IMR-90 (cell line): ENCODE measurements around the gene LARGE2. TPM values are rescaled to one million over a fixed set of nuclear protein-coding genes. Genes with fewer than 3 reads are reported as not detected.

Source experiments
- ATAC-seq: fragments of 200-7000 bp; cut with Tn5 transposase; 2 replicates; pipeline ENCODE4 v1.9.1; 2020; ENCODE audit warnings: low read depth, mild to moderate bottlenecking, moderate library complexity
- BruUV-seq: library from RNA; stranded (reverse); fragments of 400-500 nt; replicated peaks from 2 replicates; lab custom pipeline; 2021; lab: Mats Ljungman, UMichigan
- CTCF ChIA-PET: fragments of 300-600 bp; formaldehyde crosslinking; extraction: SDS; loops from one replicate; lab custom pipeline; 2021; ENCODE audit warnings: antibody characterized with exemption; lab: Yijun Ruan, JAX
- POLR2A ChIA-PET: fragments of 300-600 bp; sonication (Branson Sonifier 250); formaldehyde crosslinking; loops from one replicate; lab custom pipeline; 2022; ENCODE audit warnings: antibody characterized with exemption; ENCODE audit not compliant: unreplicated experiment; lab: Charles Lee
- DNase-seq: peaks from one replicate; pipeline ENCODE4 v3.0.0; 2013
- H2AFZ ChIP-seq: replicated peaks from 2 replicates; pipeline ENCODE3; 2013; ENCODE audit warnings: low read length, mild to moderate bottlenecking; ENCODE audit not compliant: poor library complexity
- H2AK5ac ChIP-seq: 2 replicates; pipeline ENCODE4 v1.6.1; 2013; ENCODE audit warnings: low read depth, low read length, inconsistent platforms
- H2AK9ac ChIP-seq: replicated peaks from 2 replicates; pipeline ENCODE3; 2013; ENCODE audit warnings: mild to moderate bottlenecking, low read depth, low read length, moderate library complexity; ENCODE audit not compliant: poor library complexity
- H2BK120ac ChIP-seq: 2 replicates; pipeline ENCODE4 v1.6.1; 2013; ENCODE audit warnings: low read depth, low read length, inconsistent platforms
- H2BK15ac ChIP-seq: 3 replicates; pipeline ENCODE4 v1.6.1; 2013; ENCODE audit warnings: low read depth, low read length, inconsistent platforms
- H2BK20ac ChIP-seq: 2 replicates; pipeline ENCODE4 v1.6.1; 2013; ENCODE audit warnings: low read depth, mild to moderate bottlenecking, inconsistent platforms, low read length, moderate library complexity
- H2BK5ac ChIP-seq: 2 replicates; pipeline ENCODE4 v1.6.1; 2013; ENCODE audit warnings: mild to moderate bottlenecking, low read depth, low read length, inconsistent platforms; ENCODE audit not compliant: poor library complexity, severe bottlenecking
- H3K14ac ChIP-seq: replicated peaks from 2 replicates; pipeline ENCODE4 v1.6.1; 2013; ENCODE audit warnings: low read depth, low read length, inconsistent platforms
- H3K18ac ChIP-seq: 2 replicates; pipeline ENCODE4 v1.6.1; 2013; ENCODE audit warnings: low read depth, low read length, control low read depth
- H3K23ac ChIP-seq: 2 replicates; pipeline ENCODE4 v1.6.1; 2013; ENCODE audit warnings: low read depth, low read length, inconsistent platforms
- H3K27ac ChIP-seq: 2 replicates; pipeline ENCODE4 v1.5.1; 2013; ENCODE audit warnings: mild to moderate bottlenecking, control low read depth, low read length; ENCODE audit not compliant: insufficient read depth
- H3K27me3 ChIP-seq: 2 replicates; pipeline ENCODE4 v1.6.1; 2013; ENCODE audit warnings: low read length; ENCODE audit not compliant: control insufficient read depth, insufficient read depth
- H3K36me3 ChIP-seq: 2 replicates; pipeline ENCODE4 v1.6.1; 2013; ENCODE audit warnings: low read length, mixed read lengths; ENCODE audit not compliant: control insufficient read depth, insufficient read depth
- H3K4ac ChIP-seq: 2 replicates; pipeline ENCODE4 v1.6.1; 2013; ENCODE audit warnings: low read depth, low read length, inconsistent platforms
- H3K4me1 ChIP-seq: 2 replicates; pipeline ENCODE4 v1.6.1; 2013; ENCODE audit warnings: low read length, mixed read lengths; ENCODE audit not compliant: control insufficient read depth, insufficient read depth
- H3K4me2 ChIP-seq: 2 replicates; pipeline ENCODE4 v1.6.1; 2013; ENCODE audit warnings: low read depth, mild to moderate bottlenecking, control low read depth, low read length, moderate library complexity
- H3K4me3 ChIP-seq: 2 replicates; pipeline ENCODE4 v1.5.1; 2013; ENCODE audit warnings: low read depth, mild to moderate bottlenecking, control low read depth, low read length, moderate library complexity; ENCODE audit not compliant: insufficient read depth
- H3K56ac ChIP-seq: 2 replicates; pipeline ENCODE4 v1.6.1; 2013; ENCODE audit warnings: low read length, inconsistent platforms; ENCODE audit not compliant: insufficient read depth; ENCODE audit errors: extremely low read depth
- H3K79me1 ChIP-seq, 2 experiments: 2 replicates each; pipeline ENCODE4 v1.6.1; 2013; ENCODE audit warnings: low read length in 2 of 2, inconsistent platforms in 1 of 2, low read depth in 1 of 2
- H3K9ac ChIP-seq: 2 replicates; pipeline ENCODE4 v1.6.1; 2013; ENCODE audit warnings: low read depth, low read length, control low read depth
- H3K9me1 ChIP-seq: 2 replicates; pipeline ENCODE4 v1.6.1; 2013; ENCODE audit warnings: low read length, inconsistent platforms; ENCODE audit not compliant: insufficient read depth
- H3K9me3 ChIP-seq: 2 replicates; pipeline ENCODE4 v1.6.1; 2013; ENCODE audit warnings: low read length; ENCODE audit not compliant: control insufficient read depth, insufficient read depth
- H4K20me1 ChIP-seq: 2 replicates; pipeline ENCODE4 v1.6.1; 2013; ENCODE audit warnings: low read length, inconsistent platforms; ENCODE audit not compliant: insufficient read depth
- H4K5ac ChIP-seq: 2 replicates; pipeline ENCODE4 v1.6.1; 2013; ENCODE audit warnings: mild to moderate bottlenecking, low read depth, low read length, control low read depth
- H4K8ac ChIP-seq, 2 experiments: 2 replicates each; pipeline ENCODE4 v1.6.1; 2013; ENCODE audit warnings: low read depth in 2 of 2, low read length in 2 of 2, control low read depth in 1 of 2, inconsistent platforms in 1 of 2
- H4K91ac ChIP-seq: 2 replicates; pipeline ENCODE4 v1.6.1; 2013; ENCODE audit warnings: low read depth, low read length, inconsistent platforms; ENCODE audit not compliant: insufficient read depth
- FOS ChIP-seq: fragments of 150-350 bp; IDR thresholded peaks from 2 replicates; pipeline ENCODE4 v1.6.1; 2016; ENCODE audit warnings: low read depth, low read length
- MAZ ChIP-seq: IDR thresholded peaks from 2 replicates; pipeline ENCODE4 v1.6.1; 2012; ENCODE audit warnings: low read depth, mild to moderate bottlenecking, low read length, improper control_type of control experiment, moderate library complexity, borderline replicate concordance
- RCOR1 ChIP-seq: IDR thresholded peaks from 2 replicates; pipeline ENCODE4 v1.6.1; 2012; ENCODE audit warnings: mild to moderate bottlenecking, low read length, improper control_type of control experiment; ENCODE audit not compliant: insufficient replicate concordance
- WGBS, 2 experiments: methylation state at CpG; one replicate each; pipeline versions ENCODE4 v1.1.5 to v1.1.7; 2013; ENCODE audit warnings: missing lambda C conversion rate in 2 of 2; ENCODE audit not compliant: insufficient read length in 1 of 2; ENCODE audit errors: extremely low coverage in 2 of 2; 5-methylcytosine and 5-hydroxymethylcytosine counted together
- dilution Hi-C: fragments of 300-500 bp; cut with HindIII; formaldehyde crosslinking; loops from one replicate; pipeline ENCODE4 v1.14.3; 2018; ENCODE audit warnings: low sequenced_read_pairs; ENCODE audit not compliant: unreplicated experiment
- in situ Hi-C: fragments of 300-500 bp; cut with MboI; formaldehyde crosslinking; loops from 3 replicates; pipeline ENCODE4 v1.14.3; 2019; ENCODE audit warnings: low sequenced_read_pairs, inconsistent platforms, mixed read lengths
- intact Hi-C: fragments of 100-400 bp; cut with micrococcal nuclease; formaldehyde crosslinking; loops from 2 replicates; pipeline ENCODE4 v1.10.0; 2022
- polyA plus RNA-seq, 3 experiments: library from polyadenylated mRNA; depleted of rRNA; stranded (reverse); fragments of >200 nt; gene quantifications; 2 replicates each; pipeline ENCODE4 v1.2.3, GENCODE V29; 2012; ENCODE audit warnings: low replicate concordance in 1 of 3
- total RNA-seq: library from RNA; depleted of rRNA; stranded (reverse); fragments of >200 nt; gene quantifications from 2 replicates; pipeline ENCODE4 v1.2.3, GENCODE V29; 2012
- TF ChIP-seq, protein P1 (sequence below): fragments of 150-350 bp; IDR thresholded peaks from 2 replicates; pipeline ENCODE4 v1.6.1; 2017; ENCODE audit warnings: mild to moderate bottlenecking, antibody characterized with exemption, low read length, low read depth

Gene LARGE2
- total and polyA plus RNA-seq, 2 of the 4 experiments (the other 2 are of a cell fraction): 0.03 TPM; not detected in 1

DNA sequence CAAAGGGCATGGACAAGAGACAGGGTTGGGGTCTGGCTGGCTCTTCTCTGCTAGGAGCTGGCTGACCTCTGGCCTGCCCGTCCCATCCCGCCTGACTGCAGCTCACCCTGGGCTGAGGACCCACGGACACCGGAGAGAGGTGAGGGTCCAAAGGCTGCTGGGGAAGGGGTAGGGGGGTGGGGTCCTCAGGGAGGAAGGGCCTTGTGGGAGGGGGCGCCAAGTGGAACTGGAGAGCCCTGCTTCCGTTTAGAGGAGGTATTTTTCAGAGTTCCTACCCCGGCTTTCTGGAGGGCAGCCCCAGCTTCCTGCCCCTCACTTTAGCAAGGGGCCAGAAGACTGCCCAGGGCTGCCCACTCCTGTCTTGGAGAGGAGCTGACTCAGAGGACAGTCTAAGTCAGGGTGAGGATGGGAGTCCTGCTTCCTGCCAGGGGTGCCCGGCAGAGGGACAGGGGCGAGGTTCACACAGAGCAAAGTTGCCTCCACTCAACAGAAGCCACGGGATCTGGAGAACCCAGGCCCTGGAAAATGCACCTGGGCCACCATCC is 7.1 kb downstream of the LARGE2 start:
- CTCF ChIA-PET: interaction anchor here (1.2 kb wide), 1 partner anchor 13 kb away, joined by 3 read pairs; no protein-coding TSS in a partner anchor
- H2AK5ac ChIP-seq: no peak overlapping the region
- intact Hi-C loops: no loop called here
- H3K36me3 ChIP-seq: peaks cover 25% of the 10 kb centered on the region
- no peak overlapping the region for H3K18ac ChIP-seq
- H3K27me3 ChIP-seq: peaks cover 15% of the 10 kb centered on the region
- in situ Hi-C loops: no loop called here
- DNase-seq: no peak
- WGBS, 2 experiments: no CpG with 5 or more reads among the region's 10 CpGs
- no peak overlapping the region for H2BK15ac ChIP-seq
- H3K27ac ChIP-seq: no peak overlapping the region
- H4K5ac ChIP-seq: no peak overlapping the region
- H3K56ac ChIP-seq: no peak overlapping the region
- POLR2A ChIA-PET: no interaction called here
- H3K9me3 ChIP-seq: no peaks in the 10 kb centered on the region
- H2AFZ ChIP-seq: no peak overlapping the region
- H3K4ac ChIP-seq: no peak overlapping the region
- H3K79me1 ChIP-seq: no peaks in the 10 kb centered on the region
- H3K9ac ChIP-seq: no peak overlapping the region
- H3K4me2 ChIP-seq: no peak overlapping the region
- no peaks in the 10 kb centered on the region; the same call in 1 of the 2 replicates for H3K4me1 ChIP-seq
- no peak overlapping the region for H4K91ac ChIP-seq
- H3K14ac ChIP-seq: no peak overlapping the region
- H2BK5ac ChIP-seq: no peak overlapping the region
- no peak overlapping the region for H2BK20ac ChIP-seq
- H4K8ac ChIP-seq: no peak overlapping the region
- dilution Hi-C loops: no loop called here
- no TSS peak for BruUV-seq
- peak; percentile 42; the same call in 1 of the 2 replicates for ATAC-seq
- TF ChIP-seq MAZ (no peak), RCOR1 (no peak), FOS (no peak)
- TF ChIP-seq, protein P1, sequence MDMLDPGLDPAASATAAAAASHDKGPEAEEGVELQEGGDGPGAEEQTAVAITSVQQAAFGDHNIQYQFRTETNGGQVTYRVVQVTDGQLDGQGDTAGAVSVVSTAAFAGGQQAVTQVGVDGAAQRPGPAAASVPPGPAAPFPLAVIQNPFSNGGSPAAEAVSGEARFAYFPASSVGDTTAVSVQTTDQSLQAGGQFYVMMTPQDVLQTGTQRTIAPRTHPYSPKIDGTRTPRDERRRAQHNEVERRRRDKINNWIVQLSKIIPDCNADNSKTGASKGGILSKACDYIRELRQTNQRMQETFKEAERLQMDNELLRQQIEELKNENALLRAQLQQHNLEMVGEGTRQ: no peak
- H4K20me1 ChIP-seq: peaks cover 7% of the 10 kb centered on the region; the same call in 1 of the 2 replicates
- H3K23ac ChIP-seq: no peak overlapping the region
- no peak overlapping the region for H2BK120ac ChIP-seq
- no peak overlapping the region for H3K4me3 ChIP-seq
- H3K9me1 ChIP-seq: no peaks in the 10 kb centered on the region
- H2AK9ac ChIP-seq: peak overlapping the region; percentile 79
